Measurements from ENCODE around the gene OTOGL.

OTOGL gene

DNA sequence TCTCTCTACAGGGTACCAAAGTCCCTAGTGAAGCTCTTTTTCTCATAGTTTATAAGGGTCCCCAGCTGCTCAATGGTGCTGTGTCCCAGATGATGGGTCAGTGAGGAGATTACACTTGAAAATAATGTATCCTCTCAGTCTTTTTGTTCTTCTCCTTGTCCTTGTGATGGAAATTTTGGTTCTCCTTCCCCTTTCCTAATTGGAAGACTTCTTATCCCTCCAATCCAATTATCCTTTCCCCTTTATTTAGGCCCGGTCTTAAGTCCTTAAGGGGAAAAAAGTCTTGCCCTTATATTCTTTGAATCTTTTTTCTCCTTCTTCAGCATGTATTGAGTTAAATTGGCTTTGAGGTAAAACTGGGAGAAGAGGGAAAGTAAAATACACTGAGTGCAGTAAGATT is 218.6 kb downstream of the OTOGL start:
- H3K4me3 ChIP-seq (ENCODE audit: low read depth in 1 of 5, low read length in 5 of 5) = no peak overlapping the region
- no peaks in the 10 kb centered on the region for H3K9me3 ChIP-seq (ENCODE audit: control insufficient read depth in 5 of 5, low read length in 5 of 5)
- no peak overlapping the region for H3K9ac ChIP-seq (ENCODE audit: low read length in 5 of 5)
- no peaks in the 10 kb centered on the region for H3K36me3 ChIP-seq (ENCODE audit: control insufficient read depth in 5 of 5, insufficient read depth in 5 of 5, low read length in 5 of 5)
- no peak overlapping the region for H3K27ac ChIP-seq (ENCODE audit: low read depth, low read length)
- no peaks in the 10 kb centered on the region for H3K4me1 ChIP-seq (ENCODE audit: control insufficient read depth in 5 of 5, insufficient read depth in 5 of 5, low read length in 5 of 5)
- no peaks in the 10 kb centered on the region for H3K27me3 ChIP-seq (ENCODE audit: control insufficient read depth in 5 of 5, insufficient read depth in 4 of 5, low read length in 5 of 5)

DNA sequence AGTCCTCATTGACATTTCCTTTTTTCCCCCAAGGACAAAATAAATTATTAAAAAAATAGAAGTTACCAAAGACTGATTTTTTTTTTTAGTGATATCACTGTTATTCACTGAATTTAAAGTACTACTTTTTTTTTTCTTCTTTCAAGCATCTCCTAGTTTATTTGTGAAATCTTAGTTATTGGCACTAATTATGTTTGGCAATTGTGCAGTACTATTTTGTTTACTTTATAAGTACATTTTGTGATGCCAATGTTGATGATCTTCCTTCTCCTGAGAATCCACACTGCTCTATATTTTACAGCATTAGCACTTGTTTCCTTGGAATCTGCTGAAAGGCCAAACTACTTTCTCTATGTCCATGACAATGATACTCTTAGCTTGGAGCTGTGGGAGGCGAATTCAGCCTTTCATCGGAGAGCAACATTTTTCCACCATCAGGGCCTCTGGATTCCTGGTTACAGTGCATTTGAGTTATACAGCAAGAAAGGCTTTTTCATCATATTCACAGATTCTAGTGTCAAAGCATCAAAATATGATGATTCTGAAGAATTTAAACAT is 220.9 kb downstream of the OTOGL start:
- Histone ChIP-seq H3K27me3 (ENCODE audit: control insufficient read depth in 5 of 5, insufficient read depth in 4 of 5, low read length in 5 of 5) (no peaks in the 10 kb centered on the region), H3K9me3 (ENCODE audit: control insufficient read depth in 5 of 5, low read length in 5 of 5) (no peaks in the 10 kb centered on the region), H3K9ac (ENCODE audit: low read length in 5 of 5) (no peak overlapping the region), H3K27ac (ENCODE audit: low read depth, low read length) (no peak overlapping the region), H3K36me3 (ENCODE audit: control insufficient read depth in 5 of 5, insufficient read depth in 5 of 5, low read length in 5 of 5) (no peaks in the 10 kb centered on the region), H3K4me1 (ENCODE audit: control insufficient read depth in 5 of 5, insufficient read depth in 5 of 5, low read length in 5 of 5) (no peaks in the 10 kb centered on the region), H3K4me3 (ENCODE audit: low read depth in 1 of 5, low read length in 5 of 5) (no peak overlapping the region)

DNA sequence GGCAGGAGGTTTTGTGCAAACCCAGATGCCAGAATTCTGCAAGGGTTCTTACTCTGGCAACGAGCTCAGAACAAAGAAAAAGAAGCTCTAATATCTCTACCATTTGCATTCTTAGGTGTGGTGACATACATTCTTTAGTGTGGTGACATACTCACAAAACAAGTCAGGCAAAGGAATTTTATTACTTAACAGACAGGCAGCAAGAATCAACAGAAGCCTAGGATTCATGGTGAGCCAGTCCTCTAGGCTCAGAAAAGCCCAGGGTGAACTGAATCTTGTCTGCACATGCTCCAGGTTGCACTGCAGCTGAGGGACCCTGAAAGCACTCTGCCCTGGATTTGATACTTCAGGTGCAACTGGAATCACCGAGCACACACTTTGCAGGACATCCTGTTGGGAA is 222.3 kb downstream of the OTOGL start:
- H3K4me1 ChIP-seq (ENCODE audit: control insufficient read depth in 5 of 5, insufficient read depth in 5 of 5, low read length in 5 of 5) = no peaks in the 10 kb centered on the region
- H3K9me3 ChIP-seq (ENCODE audit: control insufficient read depth in 5 of 5, low read length in 5 of 5) = no peaks in the 10 kb centered on the region
- no peak overlapping the region for H3K4me3 ChIP-seq (ENCODE audit: low read depth in 1 of 5, low read length in 5 of 5)
- H3K9ac ChIP-seq (ENCODE audit: low read length in 5 of 5) = no peak overlapping the region
- H3K27ac ChIP-seq (ENCODE audit: low read depth, low read length) = no peak overlapping the region
- H3K27me3 ChIP-seq (ENCODE audit: control insufficient read depth in 5 of 5, insufficient read depth in 4 of 5, low read length in 5 of 5) = no peaks in the 10 kb centered on the region
- no peaks in the 10 kb centered on the region for H3K36me3 ChIP-seq (ENCODE audit: control insufficient read depth in 5 of 5, insufficient read depth in 5 of 5, low read length in 5 of 5)

DNA sequence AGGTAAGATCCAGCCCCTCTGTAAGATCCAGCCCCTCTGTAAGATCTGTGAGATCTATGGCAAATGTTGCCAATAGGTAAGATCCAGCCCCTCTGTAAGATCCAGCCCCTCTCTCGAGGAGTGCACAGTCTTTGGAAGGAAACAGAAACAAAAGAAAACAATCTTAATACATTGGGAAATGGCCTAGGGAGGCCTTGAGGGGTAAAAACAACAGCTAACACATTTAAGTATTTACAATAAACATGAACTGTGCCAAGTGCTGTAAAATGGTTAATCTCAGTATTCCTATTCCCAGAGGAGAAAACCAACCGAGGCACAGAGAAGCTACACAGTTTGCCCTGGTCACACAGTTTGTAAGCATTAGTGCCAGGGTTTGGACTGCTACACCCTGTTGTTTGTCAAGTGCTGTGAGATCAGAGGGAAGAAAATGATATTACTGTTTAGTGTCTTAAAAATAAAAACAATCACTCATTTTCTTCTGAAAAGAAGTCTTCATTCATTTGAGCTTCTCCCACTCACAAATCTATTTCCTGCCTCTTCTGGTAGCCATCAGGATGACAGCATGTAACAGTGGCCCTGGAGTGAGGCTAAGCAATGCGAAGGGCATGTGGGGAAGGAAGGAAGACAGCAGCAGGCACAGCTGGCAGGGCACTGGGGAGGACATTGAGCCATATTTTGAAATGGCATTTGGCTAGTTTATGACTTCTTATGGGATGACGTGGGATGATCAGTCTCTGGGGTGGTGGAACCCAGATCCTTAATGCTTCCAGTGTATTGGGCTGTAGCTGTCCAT is 226.0 kb downstream of the OTOGL start:
- Histone ChIP-seq H3K36me3 (ENCODE audit: control insufficient read depth in 5 of 5, insufficient read depth in 5 of 5, low read length in 5 of 5) (no peaks in the 10 kb centered on the region), H3K9ac (ENCODE audit: low read length in 5 of 5) (no peak overlapping the region), H3K27me3 (ENCODE audit: control insufficient read depth in 5 of 5, insufficient read depth in 4 of 5, low read length in 5 of 5) (no peaks in the 10 kb centered on the region), H3K4me3 (ENCODE audit: low read depth in 1 of 5, low read length in 5 of 5) (no peak overlapping the region), H3K27ac (ENCODE audit: low read depth, low read length) (no peak overlapping the region), H3K4me1 (ENCODE audit: control insufficient read depth in 5 of 5, insufficient read depth in 5 of 5, low read length in 5 of 5) (no peaks in the 10 kb centered on the region), H3K9me3 (ENCODE audit: control insufficient read depth in 5 of 5, low read length in 5 of 5) (no peaks in the 10 kb centered on the region)

DNA sequence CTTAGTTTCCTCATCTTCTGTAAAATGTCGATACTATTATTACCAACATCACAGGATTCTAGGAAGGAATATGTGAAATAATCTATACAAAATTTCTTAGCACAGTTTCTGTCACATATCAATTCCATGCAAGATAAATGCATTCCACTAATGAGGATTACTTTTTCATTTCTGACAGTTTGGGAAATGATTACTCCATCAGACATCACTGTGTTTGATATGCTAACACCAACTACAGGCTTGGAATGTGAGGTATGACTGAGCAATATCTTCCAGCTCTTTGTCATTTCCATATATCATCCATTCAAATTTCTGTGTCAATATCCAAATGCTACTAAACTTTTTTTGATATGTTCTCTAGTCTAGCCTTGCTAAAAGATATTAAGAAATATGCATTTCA is 233.5 kb downstream of the OTOGL start:
- Histone ChIP-seq H3K27me3 (ENCODE audit: control insufficient read depth in 5 of 5, insufficient read depth in 4 of 5, low read length in 5 of 5) (no peaks in the 10 kb centered on the region), H3K4me1 (ENCODE audit: control insufficient read depth in 5 of 5, insufficient read depth in 5 of 5, low read length in 5 of 5) (no peaks in the 10 kb centered on the region), H3K9me3 (ENCODE audit: control insufficient read depth in 5 of 5, low read length in 5 of 5) (no peaks in the 10 kb centered on the region), H3K27ac (ENCODE audit: low read depth, low read length) (no peak overlapping the region), H3K9ac (ENCODE audit: low read length in 5 of 5) (no peak overlapping the region), H3K36me3 (ENCODE audit: control insufficient read depth in 5 of 5, insufficient read depth in 5 of 5, low read length in 5 of 5) (no peaks in the 10 kb centered on the region), H3K4me3 (ENCODE audit: low read depth in 1 of 5, low read length in 5 of 5) (no peak overlapping the region)

DNA sequence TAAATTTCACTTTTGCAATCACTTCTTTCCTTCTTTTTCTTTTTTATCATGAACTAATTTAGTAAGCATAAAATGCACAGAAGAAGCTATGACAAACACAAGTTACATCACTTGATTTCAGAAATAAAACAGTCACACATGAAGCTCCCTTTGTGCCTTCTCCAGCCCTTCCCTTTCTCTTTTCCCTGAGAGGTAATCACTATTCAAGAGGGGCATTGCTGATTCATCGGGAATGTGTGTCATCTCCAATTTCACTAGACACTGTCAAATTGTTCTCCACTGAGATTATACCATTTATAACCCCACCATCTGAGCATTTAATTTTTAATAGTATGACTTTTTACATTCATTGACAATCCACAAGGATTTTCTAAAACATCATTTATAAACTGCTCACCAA is 253.1 kb downstream of the OTOGL start:
- H3K9me3 ChIP-seq (ENCODE audit: control insufficient read depth in 5 of 5, low read length in 5 of 5) = no peaks in the 10 kb centered on the region
- no peak overlapping the region for H3K4me3 ChIP-seq (ENCODE audit: low read depth in 1 of 5, low read length in 5 of 5)
- no peak overlapping the region for H3K27ac ChIP-seq (ENCODE audit: low read depth, low read length)
- no peaks in the 10 kb centered on the region for H3K36me3 ChIP-seq (ENCODE audit: control insufficient read depth in 5 of 5, insufficient read depth in 5 of 5, low read length in 5 of 5)
- H3K4me1 ChIP-seq (ENCODE audit: control insufficient read depth in 5 of 5, insufficient read depth in 5 of 5, low read length in 5 of 5) = peaks cover 0 to 3% (median 0%) of the 10 kb centered on the region in 5 donors
- H3K27me3 ChIP-seq (ENCODE audit: control insufficient read depth in 5 of 5, insufficient read depth in 4 of 5, low read length in 5 of 5) = no peaks in the 10 kb centered on the region
- no peak overlapping the region for H3K9ac ChIP-seq (ENCODE audit: low read length in 5 of 5)

DNA sequence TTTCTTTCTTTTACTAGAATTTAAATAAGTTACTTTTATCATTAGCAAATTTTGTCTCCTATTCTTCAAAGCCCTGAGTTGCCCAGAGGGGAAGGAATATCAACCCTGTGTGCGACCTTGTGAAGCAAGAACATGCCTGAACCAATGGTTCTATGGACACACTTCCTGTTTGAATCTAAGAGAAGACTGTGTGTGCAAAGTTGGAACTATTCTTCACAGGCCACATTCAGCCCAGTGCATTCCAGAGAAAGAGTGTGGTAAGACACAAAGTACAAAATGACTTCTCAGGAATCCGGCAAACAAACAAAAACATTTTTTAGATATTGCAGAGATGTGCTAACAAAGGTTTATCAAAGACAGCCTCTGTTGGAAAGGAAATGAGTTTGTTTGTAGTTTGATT is 253.9 kb downstream of the OTOGL start:
- H3K9ac ChIP-seq (ENCODE audit: low read length in 5 of 5) = no peak overlapping the region
- no peaks in the 10 kb centered on the region for H3K36me3 ChIP-seq (ENCODE audit: control insufficient read depth in 5 of 5, insufficient read depth in 5 of 5, low read length in 5 of 5)
- H3K27me3 ChIP-seq (ENCODE audit: control insufficient read depth in 5 of 5, insufficient read depth in 4 of 5, low read length in 5 of 5) = no peaks in the 10 kb centered on the region
- no peak overlapping the region for H3K27ac ChIP-seq (ENCODE audit: low read depth, low read length)
- H3K9me3 ChIP-seq (ENCODE audit: control insufficient read depth in 5 of 5, low read length in 5 of 5) = no peaks in the 10 kb centered on the region
- no peak overlapping the region for H3K4me3 ChIP-seq (ENCODE audit: low read depth in 1 of 5, low read length in 5 of 5)
- peaks cover 0 to 3% (median 0%) of the 10 kb centered on the region in 5 donors for H3K4me1 ChIP-seq (ENCODE audit: control insufficient read depth in 5 of 5, insufficient read depth in 5 of 5, low read length in 5 of 5)

DNA sequence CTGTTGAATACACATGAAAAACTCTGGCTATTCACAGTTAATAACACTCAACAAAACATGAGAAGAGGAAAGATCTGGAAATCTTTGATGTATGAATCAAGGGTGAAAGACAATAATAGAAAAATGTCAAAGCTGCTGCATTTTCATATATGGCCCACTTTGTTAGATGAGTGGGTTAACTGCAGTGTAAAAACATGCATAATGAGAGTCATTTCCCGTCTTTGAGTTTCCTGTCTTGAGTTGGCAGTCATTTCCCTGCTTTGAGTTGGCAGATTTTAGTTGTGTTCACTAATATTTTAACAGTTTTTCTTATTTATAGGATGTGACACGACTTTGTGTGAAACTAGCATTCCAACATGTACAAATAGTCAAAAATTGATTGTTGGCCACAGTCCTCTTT is 256.8 kb downstream of the OTOGL start:
- peaks cover 0 to 3% (median 0%) of the 10 kb centered on the region in 5 donors for H3K4me1 ChIP-seq (ENCODE audit: control insufficient read depth in 5 of 5, insufficient read depth in 5 of 5, low read length in 5 of 5)
- no peaks in the 10 kb centered on the region for H3K36me3 ChIP-seq (ENCODE audit: control insufficient read depth in 5 of 5, insufficient read depth in 5 of 5, low read length in 5 of 5)
- H3K27me3 ChIP-seq (ENCODE audit: control insufficient read depth in 5 of 5, insufficient read depth in 4 of 5, low read length in 5 of 5) = no peaks in the 10 kb centered on the region
- H3K9me3 ChIP-seq (ENCODE audit: control insufficient read depth in 5 of 5, low read length in 5 of 5) = no peaks in the 10 kb centered on the region
- H3K27ac ChIP-seq (ENCODE audit: low read depth, low read length) = no peak overlapping the region
- no peak overlapping the region for H3K9ac ChIP-seq (ENCODE audit: low read length in 5 of 5)
- no peak overlapping the region for H3K4me3 ChIP-seq (ENCODE audit: low read depth in 1 of 5, low read length in 5 of 5)

DNA sequence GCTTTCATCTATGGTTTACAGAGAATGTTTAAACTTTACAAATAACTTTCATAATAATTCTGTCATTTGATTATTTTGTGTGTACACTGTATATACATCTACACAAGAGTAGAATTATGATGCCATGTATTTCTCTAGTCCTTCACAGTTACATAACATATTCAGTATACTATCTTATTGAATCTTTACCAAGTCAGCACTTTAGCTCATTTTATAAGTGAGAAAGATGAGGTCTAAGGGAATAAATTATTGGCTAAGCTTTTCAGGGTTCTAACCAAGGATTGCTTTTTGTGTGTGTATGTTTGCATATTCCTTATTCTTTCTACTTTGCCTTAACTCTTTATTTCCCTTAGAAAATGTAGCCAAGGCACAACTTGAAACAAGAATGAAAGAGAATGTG is 260.4 kb downstream of the OTOGL start:
- H3K27me3 ChIP-seq (ENCODE audit: control insufficient read depth in 5 of 5, insufficient read depth in 4 of 5, low read length in 5 of 5) = no peaks in the 10 kb centered on the region
- no peak overlapping the region for H3K4me3 ChIP-seq (ENCODE audit: low read depth in 1 of 5, low read length in 5 of 5)
- no peak overlapping the region for H3K9ac ChIP-seq (ENCODE audit: low read length in 5 of 5)
- peaks cover 0 to 4% (median 4%) of the 10 kb centered on the region in 5 donors for H3K9me3 ChIP-seq (ENCODE audit: control insufficient read depth in 5 of 5, low read length in 5 of 5)
- no peak overlapping the region for H3K27ac ChIP-seq (ENCODE audit: low read depth, low read length)
- H3K36me3 ChIP-seq (ENCODE audit: control insufficient read depth in 5 of 5, insufficient read depth in 5 of 5, low read length in 5 of 5) = no peaks in the 10 kb centered on the region
- peaks cover 0 to 3% (median 0%) of the 10 kb centered on the region in 5 donors for H3K4me1 ChIP-seq (ENCODE audit: control insufficient read depth in 5 of 5, insufficient read depth in 5 of 5, low read length in 5 of 5)

DNA sequence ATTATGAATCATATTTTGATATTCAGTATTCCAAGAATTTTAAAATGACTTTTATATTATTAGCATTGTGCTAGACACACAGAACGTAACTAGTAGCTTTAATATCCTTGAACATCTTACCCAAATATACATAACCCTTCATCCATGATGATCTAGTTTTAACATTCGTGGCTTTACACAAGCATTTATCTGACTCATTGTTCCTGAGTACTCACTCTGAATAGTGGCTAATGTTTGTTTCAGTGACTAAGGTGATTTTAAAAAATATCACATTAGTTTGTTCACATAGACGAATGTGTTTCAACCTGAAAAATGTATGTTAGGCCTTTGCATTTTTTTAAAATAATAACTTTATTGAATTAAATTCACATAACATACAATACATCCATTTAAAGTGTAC is 264.7 kb downstream of the OTOGL start:
- Histone ChIP-seq H3K27me3 (ENCODE audit: control insufficient read depth in 5 of 5, insufficient read depth in 4 of 5, low read length in 5 of 5) (no peaks in the 10 kb centered on the region), H3K36me3 (ENCODE audit: control insufficient read depth in 5 of 5, insufficient read depth in 5 of 5, low read length in 5 of 5) (no peaks in the 10 kb centered on the region), H3K4me1 (ENCODE audit: control insufficient read depth in 5 of 5, insufficient read depth in 5 of 5, low read length in 5 of 5) (no peaks in the 10 kb centered on the region), H3K27ac (ENCODE audit: low read depth, low read length) (no peak overlapping the region), H3K4me3 (ENCODE audit: low read depth in 1 of 5, low read length in 5 of 5) (no peak overlapping the region), H3K9ac (ENCODE audit: low read length in 5 of 5) (no peak overlapping the region), H3K9me3 (ENCODE audit: control insufficient read depth in 5 of 5, low read length in 5 of 5) (peaks cover 0 to 4% (median 4%) of the 10 kb centered on the region in 5 donors)
